ENCODE measurements around the gene CFAP141.
A peak's percentile ranks its signal among the peaks of the same experiment; 100 is the strongest.

The CFAP141 gene

GRCh38 chr1:154207262-154207661, 1.1 kb upstream of the CFAP141 start:
- peak; percentile 34 for DNase-seq

- peak; percentile 46 for DNase-seq
These were observed 355 bp downstream of the CFAP141 start for GRCh38 chr1:154205778-154206177.

GRCh38 chr1:154199563-154199879, 6.6 kb downstream of the CFAP141 start:
- peak; percentile 63 for DNase-seq

GRCh38 chr1:154198756-154199562, 7.2 kb downstream of the CFAP141 start:
- peak; percentile 81 for DNase-seq

GRCh38 chr1:154193821-154194220, 12.3 kb downstream of the CFAP141 start:
- peak; percentile 95 for DNase-seq

GRCh38 chr1:154192476-154192875, 13.7 kb downstream of the CFAP141 start:
- no peak for DNase-seq

GRCh38 chr1:154191990-154192461, 14.1 kb downstream of the CFAP141 start, which contains the start of gene TPM3:
TPM3 (minus strand) TSS chr1:154192100; CDS start chr1:154192018, 82 bp downstream.
- DNase-seq = no peak

GRCh38 chr1:154190550-154190949, 15.6 kb downstream of the CFAP141 start:
- peak; percentile 47 for DNase-seq

GRCh38 chr1:154186852-154187501, 19.2 kb downstream of the CFAP141 start:
- peak; percentile 67 for DNase-seq

- DNase-seq = peak; percentile 93
These were observed 20.0 kb downstream of the CFAP141 start for GRCh38 chr1:154186177-154186576.

- DNase-seq = peak; percentile 100
These were observed 22.9 kb downstream of the CFAP141 start for GRCh38 chr1:154183046-154183915.

GRCh38 chr1:154182344-154183045, 23.6 kb downstream of the CFAP141 start:
- DNase-seq = peak; percentile 78

- no peak for DNase-seq
These were observed 24.2 kb downstream of the CFAP141 start for GRCh38 chr1:154181944-154182343.

GRCh38 chr1:154179946-154180687, 26.0 kb downstream of the CFAP141 start:
- DNase-seq = no peak

- no peak for DNase-seq
These were observed 27.0 kb downstream of the CFAP141 start for GRCh38 chr1:154178911-154179811.

GRCh38 chr1:154178013-154178412, 28.1 kb downstream of the CFAP141 start:
- DNase-seq = no peak

- no peak for DNase-seq
These were observed 29.8 kb downstream of the CFAP141 start for GRCh38 chr1:154176337-154176736.

GRCh38 chr1:154174654-154175053, 31.5 kb downstream of the CFAP141 start:
- DNase-seq = no peak

- no peak for DNase-seq
These were observed 34.3 kb downstream of the CFAP141 start for GRCh38 chr1:154171880-154172279.

GRCh38 chr1:154171223-154171583, 34.9 kb downstream of the CFAP141 start:
- DNase-seq = no peak

Measured in DMS53 (cell line).